GM21423 (cell line): ENCODE data around the gene MINK1.
A peak's percentile ranks its signal among the peaks of the same experiment; 100 is the strongest.

Experiments used
- ATAC-seq: cut with Tn5 transposase; IDR thresholded peaks from one replicate; pipeline ENCODE4 v1.9.1; 2021; ENCODE audit warnings: mild to moderate bottlenecking, moderate library complexity; ENCODE audit not compliant: unreplicated experiment

Gene MINK1

DNA sequence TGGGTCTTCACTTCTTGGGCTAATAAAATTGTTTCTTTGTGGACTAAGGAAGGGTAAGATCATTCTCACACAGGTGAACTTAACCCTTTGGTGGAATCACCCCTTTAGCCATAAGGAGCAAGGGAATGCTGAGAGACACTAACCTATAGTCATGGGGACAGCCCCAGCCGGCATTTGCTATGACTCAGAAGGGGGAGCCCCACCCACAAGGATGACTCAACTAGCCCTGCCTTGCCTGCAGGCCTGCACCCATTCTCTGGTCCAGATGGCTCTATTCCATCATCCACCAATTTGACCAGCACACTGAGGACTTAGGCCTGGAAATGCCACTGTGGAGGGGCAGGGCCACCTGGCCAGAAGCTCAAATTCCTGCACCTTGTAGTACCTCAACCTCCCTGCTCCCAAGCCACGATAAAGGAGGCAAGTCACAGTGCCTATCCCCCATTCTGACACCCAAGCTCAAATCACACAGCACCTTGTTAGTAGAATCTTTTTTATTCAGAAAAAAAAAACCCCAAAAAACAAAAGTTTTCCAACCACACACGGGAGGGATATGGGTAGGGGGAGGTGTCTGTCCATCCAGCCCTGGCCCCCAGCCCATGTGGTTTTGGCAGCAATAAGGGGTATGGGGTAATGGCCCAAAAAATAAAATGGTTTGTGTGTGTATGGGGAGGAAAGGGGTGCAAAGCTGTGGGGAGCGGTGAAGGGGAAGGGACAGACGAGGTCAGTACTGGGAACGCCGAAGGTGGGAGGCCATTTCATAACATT lies 112.2 kb downstream of the MINK1 start:
- ATAC-seq, result peak; percentile 15

- no peak for ATAC-seq
These were observed 112.8 kb downstream of the MINK1 start for GRCh38 chr17:4945944-4946280.

DNA sequence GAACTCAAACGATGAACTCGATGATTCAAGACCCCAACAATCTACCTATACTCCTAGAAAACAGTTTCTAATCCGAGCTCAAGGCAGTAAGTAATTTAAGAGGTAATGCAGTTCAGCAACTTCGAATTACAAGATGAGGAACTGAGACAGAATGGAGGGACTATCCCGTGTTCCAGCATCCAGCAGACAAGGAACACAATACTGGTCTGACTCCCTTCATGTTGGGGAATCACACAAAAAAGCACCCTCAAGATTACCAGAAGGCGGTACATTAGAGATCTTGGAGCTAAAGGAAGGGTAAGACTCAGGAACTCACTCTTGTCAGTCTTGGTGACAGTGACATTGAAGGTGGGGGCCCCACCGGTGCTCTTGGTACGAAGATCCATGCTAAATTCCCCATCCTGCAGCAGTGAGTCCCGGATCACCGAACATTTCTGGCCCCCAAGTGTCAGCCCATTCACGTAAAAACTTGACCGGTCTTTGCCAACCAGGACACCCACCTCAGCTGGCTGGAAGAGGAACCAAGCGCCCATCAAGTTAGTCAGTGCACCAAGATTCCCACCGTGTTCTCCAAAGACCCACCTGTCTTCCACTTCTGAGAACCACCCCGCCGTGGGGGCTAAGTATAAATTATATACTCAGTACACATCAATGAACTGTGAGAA lies 113.3 kb downstream of the MINK1 start:
- ATAC-seq, result no peak

- no peak for ATAC-seq
These were observed 113.9 kb downstream of the MINK1 start for GRCh38 chr17:4947010-4947410.
